ENCODE results near the gene PTPN14. TPM values are rescaled to one million over a fixed set of nuclear protein-coding genes. Genes with fewer than 3 reads are reported as not detected.
A peak's percentile ranks its signal among the peaks of the same experiment; 100 is the strongest.

Gene PTPN14
- total and polyA plus RNA-seq, 8 donors: 14.9 to 38.0 (median 17.9) TPM

- intact Hi-C loops (cut with DNase I): loop anchor here in 1 of 2 donors (5.0 kb wide), 1 partner anchor 255 kb away; no protein-coding TSS in a partner anchor
These were observed 35.8 kb upstream of the PTPN14 start for GRCh38 chr1:214587165-214587564.

DNA sequence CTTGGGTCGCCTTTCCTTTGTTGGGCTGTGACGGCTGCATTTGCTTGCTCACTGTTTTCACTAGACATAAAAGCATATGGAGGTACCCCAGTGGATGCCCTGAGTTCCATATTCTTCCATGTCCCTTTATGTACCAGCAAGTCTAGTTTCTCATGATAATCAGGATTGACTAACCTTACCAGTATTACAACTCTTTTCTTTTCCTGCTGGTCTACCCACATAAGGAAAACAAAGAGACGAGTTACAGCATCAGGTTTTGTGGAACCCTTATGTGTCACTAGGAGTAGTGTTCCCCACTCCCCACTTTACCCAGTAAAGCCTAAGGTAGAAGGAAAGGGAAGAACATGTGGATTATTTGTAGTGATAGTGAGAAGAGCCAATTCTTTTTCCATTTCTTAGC is 35.2 kb upstream of the PTPN14 start:
- TF ChIP-seq CTCF (IDR thresholded peaks at IDR 0.05): no peak
- H3K36me3 ChIP-seq: no peaks in the 10 kb centered on the region
- intact Hi-C loops (cut with DNase I): loop anchor here in 1 of 2 donors (5.0 kb wide), 1 partner anchor 254 kb away; no protein-coding TSS in a partner anchor
- DNase-seq (no peak), ATAC-seq (no peak)
- no peaks in the 10 kb centered on the region for H3K9me3 ChIP-seq
- peaks cover 2 to 6% of the 10 kb centered on the region in 2 donors for H3K27me3 ChIP-seq
- H3K27ac ChIP-seq: no peak overlapping the region
- no peaks in the 10 kb centered on the region for H3K4me1 ChIP-seq
- H3K4me3 ChIP-seq: no peak overlapping the region

More at GRCh38 chr1:214587165-214587564, 35.8 kb upstream of the PTPN14 start:
- ATAC-seq (no peak), DNase-seq (no peak)
- Histone ChIP-seq H3K4me1 (no peaks in the 10 kb centered on the region), H3K36me3 (no peaks in the 10 kb centered on the region), H3K27me3 (peaks cover 4 to 9% of the 10 kb centered on the region in 2 donors), H3K27ac (no peak overlapping the region), H3K4me3 (no peak overlapping the region), H3K9me3 (no peaks in the 10 kb centered on the region)
- TF ChIP-seq CTCF (IDR thresholded peaks at IDR 0.05): no peak

GRCh38 chr1:214584805-214585766 is 33.7 kb upstream of the PTPN14 start:
- Histone ChIP-seq H3K27ac (no peak overlapping the region), H3K9me3 (no peaks in the 10 kb centered on the region), H3K36me3 (no peaks in the 10 kb centered on the region), H3K27me3 (no peaks in the 10 kb centered on the region), H3K4me3 (no peak overlapping the region), H3K4me1 (no peaks in the 10 kb centered on the region)
- intact Hi-C loops (cut with DNase I): loop anchor here in 1 of 2 donors (5.0 kb wide), 1 partner anchor 253 kb away; no protein-coding TSS in a partner anchor
- peak; percentile 41 to 71 for TF ChIP-seq CTCF (IDR thresholded peaks at IDR 0.05)
- DNase-seq (peak in 1 of 4 donors; percentile 18), ATAC-seq (peak; percentile 88)

GRCh38 chr1:214583824-214584554 is 32.6 kb upstream of the PTPN14 start:
- no peak overlapping the region for H3K27ac ChIP-seq
- intact Hi-C loops (cut with DNase I): no loop called here
- DNase-seq (no peak), ATAC-seq (no peak)
- H3K36me3 ChIP-seq: no peaks in the 10 kb centered on the region
- no peaks in the 10 kb centered on the region for H3K4me1 ChIP-seq
- H3K27me3 ChIP-seq: no peaks in the 10 kb centered on the region
- H3K9me3 ChIP-seq: no peaks in the 10 kb centered on the region
- H3K4me3 ChIP-seq: no peak overlapping the region
- no peak for TF ChIP-seq CTCF (IDR thresholded peaks at IDR 0.05)

DNA sequence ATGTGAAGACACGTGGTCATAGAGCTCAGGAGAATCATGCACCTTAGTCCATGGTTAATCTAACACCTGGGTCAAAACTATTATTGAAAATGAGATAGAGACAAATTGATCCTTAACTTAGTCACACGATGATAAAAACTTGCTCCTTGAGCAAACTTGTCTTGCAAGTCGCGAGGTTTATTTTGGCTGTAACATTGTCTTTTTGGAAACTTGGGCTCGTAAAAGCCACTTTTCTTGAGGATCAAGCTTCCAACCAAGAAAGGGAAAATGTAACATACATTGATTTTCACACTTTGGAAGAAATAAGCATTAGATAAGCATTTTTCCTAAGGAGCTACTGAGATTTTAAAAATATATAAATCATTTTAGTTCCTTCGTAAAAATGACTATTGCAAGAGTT is 31.7 kb upstream of the PTPN14 start:
- H3K36me3 ChIP-seq: no peaks in the 10 kb centered on the region
- no peak for ATAC-seq
- intact Hi-C loops (cut with DNase I): no loop called here
- TF ChIP-seq CTCF (IDR thresholded peaks at IDR 0.05): no peak
- H3K27me3 ChIP-seq: no peaks in the 10 kb centered on the region
- no peak overlapping the region for H3K27ac ChIP-seq
- no peaks in the 10 kb centered on the region for H3K9me3 ChIP-seq
- H3K4me3 ChIP-seq: no peak overlapping the region
- no peak for DNase-seq
- H3K4me1 ChIP-seq: no peaks in the 10 kb centered on the region
